ENCODE measurements around the gene AGBL1.

AGBL1 gene

DNA sequence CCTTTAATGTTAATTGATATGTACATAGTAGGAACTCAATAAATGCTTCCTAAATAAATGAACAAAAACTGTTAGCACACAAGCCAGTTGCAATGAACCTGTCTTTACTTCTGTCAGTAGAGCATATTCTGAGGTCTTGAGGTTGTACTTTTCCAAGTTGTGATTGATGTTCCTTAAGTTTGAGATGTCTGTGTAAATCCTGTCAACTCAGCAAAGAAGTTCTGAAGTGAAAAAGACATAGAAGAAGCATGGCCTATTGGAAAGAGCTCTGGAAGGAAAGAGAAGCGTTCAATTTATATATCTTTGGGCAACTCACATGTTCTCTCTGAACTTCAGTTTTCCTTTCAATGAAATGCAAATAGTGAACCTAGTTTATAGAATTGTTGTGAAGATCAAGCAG, 269.9 kb downstream of the AGBL1 start:
- Histone ChIP-seq H2AFZ (ENCODE audit: low read depth, low read length) (no peak overlapping the region), H3K4ac (ENCODE audit: low read depth in 1 of 2, low read length in 2 of 2) (no peak overlapping the region), H2BK120ac (ENCODE audit: low read depth, low read length) (no peak overlapping the region), H3K9ac (ENCODE audit: low read length) (no peak overlapping the region), H3K4me2 (ENCODE audit: low read length, poor library complexity, severe bottlenecking) (no peak overlapping the region), H4K8ac (ENCODE audit: low read length) (no peak overlapping the region), H2AK5ac (ENCODE audit: low read length, severe bottlenecking) (no peak overlapping the region), H2BK5ac (ENCODE audit: low read depth, low read length, poor library complexity, severe bottlenecking) (no peak overlapping the region), H3K14ac (ENCODE audit: low read length in 2 of 2) (no peak overlapping the region), H3K23ac (ENCODE audit: low read length in 2 of 2) (no peak overlapping the region), H3K27me3 (ENCODE audit: control insufficient read depth in 1 of 2, insufficient read depth in 1 of 2, low read length in 2 of 2) (no peaks in the 10 kb centered on the region), H2BK15ac (ENCODE audit: low read depth, poor library complexity, severe bottlenecking) (no peak overlapping the region), H3K36me3 (ENCODE audit: control insufficient read depth in 1 of 2, insufficient read depth in 2 of 2, low read depth in 1 of 2, low read length in 2 of 2) (no peaks in the 10 kb centered on the region), H3K9me3 (ENCODE audit: control insufficient read depth, low read length) (no peaks in the 10 kb centered on the region), H3K4me3 (ENCODE audit: insufficient read depth in 1 of 2, low read depth in 1 of 2, low read length in 2 of 2) (no peak overlapping the region), H3K18ac (ENCODE audit: low read depth in 1 of 2, low read length in 2 of 2) (no peak overlapping the region), H2BK12ac (ENCODE audit: low read length in 2 of 2) (no peak overlapping the region), H3K4me1 (ENCODE audit: control insufficient read depth, insufficient read depth, low read depth, low read length) (no peaks in the 10 kb centered on the region), H4K91ac (ENCODE audit: low read length) (no peak overlapping the region), H3K27ac (ENCODE audit: low read length, poor library complexity, severe bottlenecking) (no peak overlapping the region), H3K79me1 (replicated peaks; ENCODE audit: low read length, poor library complexity, severe bottlenecking) (no peaks in the 10 kb centered on the region)
- DNase-seq = no peak
- no CpG with 5 or more reads among the region's 1 CpG for WGBS

DNA sequence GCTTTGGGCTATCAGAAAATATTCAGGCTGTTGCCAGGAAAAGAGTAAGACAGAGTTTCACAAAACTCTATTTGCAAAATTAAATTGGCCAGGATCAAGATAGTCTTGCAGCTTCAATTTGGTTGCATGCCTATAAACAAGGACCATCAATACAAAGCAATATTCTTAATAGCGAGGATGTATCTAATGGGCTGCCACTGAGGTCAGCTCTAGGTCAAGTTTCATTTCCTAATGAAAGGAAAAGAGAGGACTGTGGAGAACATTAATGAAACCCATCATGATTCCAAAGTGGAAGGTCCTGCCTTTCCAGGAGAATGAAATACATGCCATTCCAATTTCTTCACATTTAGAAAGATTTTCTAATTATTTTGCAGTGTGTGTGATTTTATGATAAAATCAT, 273.5 kb downstream of the AGBL1 start:
- Histone ChIP-seq H2AFZ (ENCODE audit: low read depth, low read length) (no peak overlapping the region), H3K27ac (ENCODE audit: low read length, poor library complexity, severe bottlenecking) (no peak overlapping the region), H3K79me1 (replicated peaks; ENCODE audit: low read length, poor library complexity, severe bottlenecking) (no peaks in the 10 kb centered on the region), H2AK5ac (ENCODE audit: low read length, severe bottlenecking) (no peak overlapping the region), H3K23ac (ENCODE audit: low read length in 2 of 2) (no peak overlapping the region), H4K8ac (ENCODE audit: low read length) (no peak overlapping the region), H2BK120ac (ENCODE audit: low read depth, low read length) (no peak overlapping the region), H3K4me1 (ENCODE audit: control insufficient read depth, insufficient read depth, low read depth, low read length) (no peaks in the 10 kb centered on the region), H3K9me3 (ENCODE audit: control insufficient read depth, low read length) (no peaks in the 10 kb centered on the region), H2BK12ac (ENCODE audit: low read length in 2 of 2) (no peak overlapping the region), H2BK5ac (ENCODE audit: low read depth, low read length, poor library complexity, severe bottlenecking) (no peak overlapping the region), H3K4me3 (ENCODE audit: insufficient read depth in 1 of 2, low read depth in 1 of 2, low read length in 2 of 2) (no peak overlapping the region), H3K4ac (ENCODE audit: low read depth in 1 of 2, low read length in 2 of 2) (no peak overlapping the region), H4K91ac (ENCODE audit: low read length) (no peak overlapping the region), H2BK15ac (ENCODE audit: low read depth, poor library complexity, severe bottlenecking) (no peak overlapping the region), H3K9ac (ENCODE audit: low read length) (no peak overlapping the region), H3K14ac (ENCODE audit: low read length in 2 of 2) (no peak overlapping the region), H3K36me3 (ENCODE audit: control insufficient read depth in 1 of 2, insufficient read depth in 2 of 2, low read depth in 1 of 2, low read length in 2 of 2) (no peaks in the 10 kb centered on the region), H3K4me2 (ENCODE audit: low read length, poor library complexity, severe bottlenecking) (no peak overlapping the region), H3K27me3 (ENCODE audit: control insufficient read depth in 1 of 2, insufficient read depth in 1 of 2, low read length in 2 of 2) (no peaks in the 10 kb centered on the region), H3K18ac (ENCODE audit: low read depth in 1 of 2, low read length in 2 of 2) (no peak overlapping the region)
- no peak for DNase-seq
- 40% methylated on average over 1 of the region's 1 CpG for WGBS

DNA sequence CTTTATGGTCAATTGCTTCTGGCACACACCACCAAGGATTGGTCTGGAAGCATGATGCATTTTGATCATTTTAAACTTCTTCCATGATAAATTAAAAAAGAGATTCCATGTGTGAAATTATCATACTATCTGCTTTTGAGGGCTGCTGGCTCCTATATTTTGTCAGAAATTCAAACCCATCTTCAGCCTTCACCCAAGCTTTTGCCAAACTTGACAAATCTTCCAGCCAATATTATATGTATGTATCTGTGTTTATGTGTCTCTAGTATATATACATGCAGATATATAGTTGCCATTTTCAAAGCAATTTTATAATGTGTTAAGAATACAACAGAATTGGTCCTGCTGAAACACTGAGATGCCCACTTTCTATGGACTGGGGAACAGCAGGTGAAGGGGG, 275.7 kb downstream of the AGBL1 start:
- Histone ChIP-seq H2BK15ac (ENCODE audit: low read depth, poor library complexity, severe bottlenecking) (no peak overlapping the region), H3K23ac (ENCODE audit: low read length in 2 of 2) (no peak overlapping the region), H3K9ac (ENCODE audit: low read length) (no peak overlapping the region), H3K4me1 (ENCODE audit: control insufficient read depth, insufficient read depth, low read depth, low read length) (no peaks in the 10 kb centered on the region), H3K4me2 (ENCODE audit: low read length, poor library complexity, severe bottlenecking) (no peak overlapping the region), H3K14ac (ENCODE audit: low read length in 2 of 2) (no peak overlapping the region), H3K79me1 (replicated peaks; ENCODE audit: low read length, poor library complexity, severe bottlenecking) (no peaks in the 10 kb centered on the region), H4K91ac (ENCODE audit: low read length) (no peak overlapping the region), H4K8ac (ENCODE audit: low read length) (no peak overlapping the region), H3K4me3 (ENCODE audit: insufficient read depth in 1 of 2, low read depth in 1 of 2, low read length in 2 of 2) (no peak overlapping the region), H2BK5ac (ENCODE audit: low read depth, low read length, poor library complexity, severe bottlenecking) (no peak overlapping the region), H3K18ac (ENCODE audit: low read depth in 1 of 2, low read length in 2 of 2) (no peak overlapping the region), H3K27me3 (ENCODE audit: control insufficient read depth in 1 of 2, insufficient read depth in 1 of 2, low read length in 2 of 2) (no peaks in the 10 kb centered on the region), H3K4ac (ENCODE audit: low read depth in 1 of 2, low read length in 2 of 2) (no peak overlapping the region), H2BK12ac (ENCODE audit: low read length in 2 of 2) (no peak overlapping the region), H3K36me3 (ENCODE audit: control insufficient read depth in 1 of 2, insufficient read depth in 2 of 2, low read depth in 1 of 2, low read length in 2 of 2) (no peaks in the 10 kb centered on the region), H2BK120ac (ENCODE audit: low read depth, low read length) (no peak overlapping the region), H2AK5ac (ENCODE audit: low read length, severe bottlenecking) (no peak overlapping the region), H3K9me3 (ENCODE audit: control insufficient read depth, low read length) (peaks cover 1% of the 10 kb centered on the region), H2AFZ (ENCODE audit: low read depth, low read length) (no peak overlapping the region), H3K27ac (ENCODE audit: low read length, poor library complexity, severe bottlenecking) (no peak overlapping the region)
- no peak for DNase-seq

DNA sequence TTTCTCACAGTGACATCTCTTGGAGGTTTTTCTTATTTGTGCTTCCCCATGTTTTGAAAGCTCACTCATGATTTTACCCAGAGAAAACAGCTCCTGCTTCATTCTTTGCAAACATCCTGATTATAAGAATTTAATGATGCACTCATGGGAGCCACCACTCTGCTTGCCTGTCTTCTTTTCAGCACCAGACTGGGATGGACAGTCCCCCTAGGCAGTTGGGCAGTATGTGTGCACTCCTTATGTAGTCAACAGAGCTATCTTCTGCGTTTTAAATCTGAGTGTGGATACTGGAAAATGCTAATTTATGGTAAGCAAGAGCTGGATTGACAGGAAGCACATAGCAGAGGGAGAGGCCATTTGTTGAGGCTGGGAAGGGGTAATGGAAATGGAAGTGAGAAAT, 276.1 kb downstream of the AGBL1 start:
- H2AK5ac ChIP-seq (ENCODE audit: low read length, severe bottlenecking) = no peak overlapping the region
- H4K91ac ChIP-seq (ENCODE audit: low read length) = no peak overlapping the region
- H3K23ac ChIP-seq (ENCODE audit: low read length in 2 of 2) = no peak overlapping the region
- no peak for DNase-seq
- H2BK12ac ChIP-seq (ENCODE audit: low read length in 2 of 2) = no peak overlapping the region
- H3K18ac ChIP-seq (ENCODE audit: low read depth in 1 of 2, low read length in 2 of 2) = no peak overlapping the region
- H3K9me3 ChIP-seq (ENCODE audit: control insufficient read depth, low read length) = peaks cover 2% of the 10 kb centered on the region
- H4K8ac ChIP-seq (ENCODE audit: low read length) = no peak overlapping the region
- no peak overlapping the region for H3K4ac ChIP-seq (ENCODE audit: low read depth in 1 of 2, low read length in 2 of 2)
- no peak overlapping the region for H2BK15ac ChIP-seq (ENCODE audit: low read depth, poor library complexity, severe bottlenecking)
- H3K36me3 ChIP-seq (ENCODE audit: control insufficient read depth in 1 of 2, insufficient read depth in 2 of 2, low read depth in 1 of 2, low read length in 2 of 2) = no peaks in the 10 kb centered on the region
- no peak overlapping the region for H3K4me3 ChIP-seq (ENCODE audit: insufficient read depth in 1 of 2, low read depth in 1 of 2, low read length in 2 of 2)
- no peak overlapping the region for H3K4me2 ChIP-seq (ENCODE audit: low read length, poor library complexity, severe bottlenecking)
- H3K79me1 ChIP-seq (replicated peaks; ENCODE audit: low read length, poor library complexity, severe bottlenecking) = no peaks in the 10 kb centered on the region
- 76% methylated on average over 1 of the region's 1 CpG for WGBS
- no peak overlapping the region for H2BK120ac ChIP-seq (ENCODE audit: low read depth, low read length)
- H3K27me3 ChIP-seq (ENCODE audit: control insufficient read depth in 1 of 2, insufficient read depth in 1 of 2, low read length in 2 of 2) = no peaks in the 10 kb centered on the region
- no peak overlapping the region for H3K9ac ChIP-seq (ENCODE audit: low read length)
- no peak overlapping the region for H3K14ac ChIP-seq (ENCODE audit: low read length in 2 of 2)
- H2BK5ac ChIP-seq (ENCODE audit: low read depth, low read length, poor library complexity, severe bottlenecking) = no peak overlapping the region
- no peak overlapping the region for H3K27ac ChIP-seq (ENCODE audit: low read length, poor library complexity, severe bottlenecking)
- H3K4me1 ChIP-seq (ENCODE audit: control insufficient read depth, insufficient read depth, low read depth, low read length) = no peaks in the 10 kb centered on the region
- no peak overlapping the region for H2AFZ ChIP-seq (ENCODE audit: low read depth, low read length)

Data from mesenchymal stem cell (in vitro differentiated cells and primary cell).